Mesendoderm (in vitro differentiated cells): ENCODE data around the gene CCRL2.
A peak's percentile ranks its signal among the peaks of the same experiment; 100 is the strongest.
"Not testable (repeated sequence)": the region's sequence is repeated elsewhere in the genome, so short reads cannot be mapped to it uniquely, and the experiment has no call there.

Experiments
- DNase-seq: peaks from one replicate; pipeline ENCODE4 v3.0.0; 2013
- H2AK5ac ChIP-seq: 2 replicates; pipeline ENCODE4 v1.6.1; 2013; ENCODE audit warnings: low read length, inconsistent platforms
- H2BK120ac ChIP-seq: 2 replicates; pipeline ENCODE4 v1.6.1; 2013; ENCODE audit warnings: low read depth, mild to moderate bottlenecking, low read length, moderate library complexity, mixed read lengths
- H2BK15ac ChIP-seq: replicated peaks from 2 replicates; pipeline ENCODE4 v1.6.1; 2013; ENCODE audit warnings: low read depth, mild to moderate bottlenecking, moderate library complexity
- H2BK5ac ChIP-seq: 2 replicates; pipeline ENCODE4 v1.6.1; 2013; ENCODE audit warnings: low read length, inconsistent platforms
- H3K18ac ChIP-seq: 2 replicates; pipeline ENCODE4 v1.6.1; 2013; ENCODE audit warnings: mild to moderate bottlenecking, low read length, mixed read lengths
- H3K23ac ChIP-seq: one replicate; pipeline ENCODE4 v1.6.1; 2013; ENCODE audit warnings: low read length
- H3K27ac ChIP-seq: 2 replicates; pipeline ENCODE4 v1.5.1; 2013; ENCODE audit warnings: low read depth, mild to moderate bottlenecking, inconsistent platforms, low read length, moderate library complexity
- H3K27me3 ChIP-seq: 2 replicates; pipeline ENCODE4 v1.6.1; 2013; ENCODE audit warnings: low read length, control low read depth, mild to moderate bottlenecking, inconsistent platforms; ENCODE audit not compliant: insufficient read depth, poor library complexity
- H3K36me3 ChIP-seq: 2 replicates; pipeline ENCODE4 v1.6.1; 2013; ENCODE audit warnings: low read length, inconsistent platforms; ENCODE audit not compliant: control insufficient read depth, insufficient read depth
- H3K4ac ChIP-seq: one replicate; pipeline ENCODE4 v1.6.1; 2013; ENCODE audit warnings: low read depth, mild to moderate bottlenecking, low read length, moderate library complexity
- H3K4me1 ChIP-seq: 2 replicates; pipeline ENCODE4 v1.6.1; 2013; ENCODE audit warnings: low read depth, low read length, inconsistent platforms; ENCODE audit not compliant: control insufficient read depth
- H3K4me2 ChIP-seq: 2 replicates; pipeline ENCODE4 v1.6.1; 2013; ENCODE audit warnings: low read length
- H3K4me3 ChIP-seq: 2 replicates; pipeline ENCODE4 v1.5.1; 2013; ENCODE audit warnings: mild to moderate bottlenecking, low read length
- H3K56ac ChIP-seq: one replicate; pipeline ENCODE4 v1.6.1; 2013; ENCODE audit warnings: low read length
- H3K79me1 ChIP-seq: 2 replicates; pipeline ENCODE4 v1.6.1; 2013; ENCODE audit warnings: low read length, inconsistent platforms
- H3K79me2 ChIP-seq: 2 replicates; pipeline ENCODE4 v1.6.1; 2013; ENCODE audit warnings: mild to moderate bottlenecking, low read length; ENCODE audit not compliant: control insufficient read depth, insufficient read depth
- H3K9ac ChIP-seq: 2 replicates; pipeline ENCODE4 v1.6.1; 2013; ENCODE audit warnings: low read length, inconsistent platforms
- H4K5ac ChIP-seq: one replicate; pipeline ENCODE4 v1.6.1; 2013; ENCODE audit warnings: low read length
- H4K8ac ChIP-seq: one replicate; pipeline ENCODE4 v1.6.1; 2013; ENCODE audit warnings: low read depth, mild to moderate bottlenecking, control low read depth, low read length, moderate library complexity
- WGBS: extraction: QIAGEN DNeasy Blood & Tissue Kit; methylation state at CpG from one replicate; pipeline ENCODE4 v1.1.7; 2013; ENCODE audit warnings: low lambda C conversion rate, missing lambda C conversion rate; ENCODE audit not compliant: insufficient coverage; ENCODE audit errors: extremely low coverage; 5-methylcytosine and 5-hydroxymethylcytosine counted together

CCRL2 gene

DNA sequence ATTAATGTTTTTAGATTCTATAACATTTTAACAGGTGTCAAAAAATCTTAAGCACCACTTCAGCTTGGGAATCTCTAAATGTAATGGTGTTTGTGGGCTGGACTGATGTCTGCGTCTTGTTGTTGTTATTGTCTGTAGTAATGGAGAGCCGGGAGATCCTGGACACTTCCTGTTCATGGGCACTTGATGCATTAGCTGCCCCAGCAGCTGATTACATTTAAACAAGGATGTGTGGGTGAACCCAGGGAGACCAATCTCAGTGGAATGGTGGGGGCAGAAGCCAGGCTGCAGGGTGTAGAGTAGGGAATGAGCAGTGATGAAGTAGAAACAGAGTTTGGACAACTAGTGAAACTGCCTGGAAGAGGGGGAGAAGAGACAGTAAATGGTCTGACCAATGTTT, 8.0 kb upstream of the CCRL2 start:
- H3K4me3 ChIP-seq = no peak overlapping the region
- no peaks in the 10 kb centered on the region for H3K27me3 ChIP-seq

DNA sequence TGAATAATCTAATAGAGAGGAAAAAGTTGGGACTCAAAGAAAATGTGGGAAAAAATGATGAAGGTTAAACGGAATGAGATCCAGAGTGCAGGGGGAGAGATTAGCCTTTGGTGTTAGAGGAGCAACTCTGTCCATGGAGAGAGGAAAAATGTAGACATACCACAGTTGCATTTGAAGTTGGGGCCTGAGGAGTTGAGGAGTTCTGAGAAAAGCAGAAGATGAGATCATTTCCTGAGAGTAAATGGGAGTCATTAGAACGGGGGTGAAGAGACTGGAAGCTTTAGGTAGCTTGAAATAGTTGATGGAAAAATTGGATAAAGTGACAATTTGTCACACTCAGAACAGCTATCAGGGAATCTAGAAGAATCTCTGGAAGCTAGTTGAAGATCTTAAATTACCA, 7.5 kb upstream of the CCRL2 start:
- no peak overlapping the region for H2AK5ac ChIP-seq
- no peaks in the 10 kb centered on the region for H3K36me3 ChIP-seq
- no peak overlapping the region for H3K4me2 ChIP-seq
- WGBS = 100% methylated on average over 1 of the region's 2 CpGs
- H3K79me1 ChIP-seq = no peaks in the 10 kb centered on the region
- no peak overlapping the region for H3K9ac ChIP-seq
- H3K23ac ChIP-seq = no peak overlapping the region
- no peak overlapping the region for H2BK15ac ChIP-seq
- DNase-seq = no peak
- H4K5ac ChIP-seq = no peak overlapping the region
- no peak overlapping the region for H3K4ac ChIP-seq
- no peak overlapping the region for H4K8ac ChIP-seq
- H3K79me2 ChIP-seq = no peaks in the 10 kb centered on the region
- no peak overlapping the region for H2BK120ac ChIP-seq
- H3K4me1 ChIP-seq = peaks cover 7% of the 10 kb centered on the region
- H2BK5ac ChIP-seq = no peak overlapping the region
- H3K56ac ChIP-seq = no peak overlapping the region
- H3K27ac ChIP-seq = no peak overlapping the region
- no peaks in the 10 kb centered on the region for H3K27me3 ChIP-seq
- no peak overlapping the region for H3K18ac ChIP-seq
- no peak overlapping the region for H3K4me3 ChIP-seq

More for the DNA sequence above, 8.0 kb upstream of the CCRL2 start:
- no peak overlapping the region for H3K4me2 ChIP-seq
- H3K23ac ChIP-seq = no peak overlapping the region
- no peak overlapping the region for H3K27ac ChIP-seq
- no peak overlapping the region for H2AK5ac ChIP-seq
- H4K8ac ChIP-seq = no peak overlapping the region
- H3K4ac ChIP-seq = no peak overlapping the region
- H4K5ac ChIP-seq = no peak overlapping the region
- no peaks in the 10 kb centered on the region for H3K79me2 ChIP-seq
- no peak overlapping the region for H2BK15ac ChIP-seq
- no peak for DNase-seq
- WGBS = no CpG with 5 or more reads among the region's 2 CpGs
- no peak overlapping the region for H2BK5ac ChIP-seq
- no peak overlapping the region for H3K9ac ChIP-seq
- H3K36me3 ChIP-seq = no peaks in the 10 kb centered on the region
- H2BK120ac ChIP-seq = no peak overlapping the region
- peaks cover 7% of the 10 kb centered on the region for H3K4me1 ChIP-seq
- H3K79me1 ChIP-seq = no peaks in the 10 kb centered on the region
- H3K18ac ChIP-seq = no peak overlapping the region
- no peak overlapping the region for H3K56ac ChIP-seq

DNA sequence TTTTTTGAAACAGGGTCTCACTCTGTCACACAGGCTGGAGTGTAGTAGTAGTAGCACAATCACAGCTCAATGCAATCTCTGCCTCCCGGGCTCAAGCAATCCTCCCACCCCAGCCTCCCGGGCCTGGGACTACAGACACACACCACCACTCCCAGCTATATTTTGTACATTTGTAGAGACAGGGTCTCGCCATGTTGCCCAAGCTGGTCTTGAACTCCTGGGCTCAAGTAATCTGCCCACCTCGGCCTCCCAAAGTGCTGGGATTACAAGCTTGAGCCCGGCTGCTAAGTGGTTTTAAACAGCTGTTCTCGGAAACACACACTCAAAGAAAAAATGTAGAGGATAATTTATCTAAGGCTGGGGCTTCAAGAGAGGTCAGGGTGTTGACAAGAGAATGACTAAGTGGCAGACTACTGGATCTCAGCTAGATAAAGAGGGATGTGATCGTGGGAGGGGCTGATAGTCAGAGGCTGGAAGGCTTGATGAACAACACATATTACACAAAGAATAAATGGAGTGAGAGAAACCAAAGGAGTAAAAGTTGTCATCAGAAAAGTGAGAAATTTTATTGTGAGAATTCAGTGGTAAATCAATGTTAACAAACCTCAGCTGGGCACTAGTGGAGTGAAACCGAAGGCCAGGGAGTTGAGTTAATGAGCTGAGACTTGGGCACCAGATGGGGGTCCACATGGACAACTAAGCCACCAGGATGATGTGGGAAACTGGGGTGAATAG, 6.9 kb upstream of the CCRL2 start:
- no CpG with 5 or more reads among the region's 8 CpGs for WGBS

GRCh38 chr3:46400846-46401245, 6.2 kb upstream of the CCRL2 start:
- Histone ChIP-seq H3K9ac (no peak overlapping the region), H3K23ac (no peak overlapping the region), H3K79me1 (no peaks in the 10 kb centered on the region), H4K5ac (no peak overlapping the region), H2BK15ac (no peak overlapping the region), H3K79me2 (no peaks in the 10 kb centered on the region), H3K27me3 (no peaks in the 10 kb centered on the region), H2BK120ac (no peak overlapping the region), H2BK5ac (no peak overlapping the region), H3K4me3 (no peak overlapping the region), H3K4me2 (no peak overlapping the region), H3K4ac (no peak overlapping the region), H3K18ac (peak overlapping the region; percentile 23), H3K27ac (no peak overlapping the region), H3K36me3 (no peaks in the 10 kb centered on the region), H2AK5ac (no peak overlapping the region), H3K56ac (no peak overlapping the region), H3K4me1 (peaks cover 7% of the 10 kb centered on the region), H4K8ac (no peak overlapping the region)
- WGBS = no CpG with 5 or more reads among the region's 5 CpGs
- DNase-seq = no peak

More for the DNA sequence above, 6.9 kb upstream of the CCRL2 start:
- Histone ChIP-seq H3K4me1 (peaks cover 7% of the 10 kb centered on the region), H3K4ac (no peak overlapping the region), H3K4me3 (no peak overlapping the region), H3K79me1 (no peaks in the 10 kb centered on the region), H3K23ac (no peak overlapping the region), H3K27me3 (no peaks in the 10 kb centered on the region), H3K56ac (no peak overlapping the region), H3K18ac (peak overlapping the region; percentile 23), H3K79me2 (no peaks in the 10 kb centered on the region), H3K27ac (peak overlapping the region; percentile 37), H2BK120ac (no peak overlapping the region), H4K8ac (no peak overlapping the region), H2BK5ac (no peak overlapping the region), H4K5ac (no peak overlapping the region), H2BK15ac (no peak overlapping the region), H3K36me3 (no peaks in the 10 kb centered on the region), H2AK5ac (no peak overlapping the region), H3K9ac (no peak overlapping the region), H3K4me2 (no peak overlapping the region)
- DNase-seq = peak; percentile 76

- Histone ChIP-seq H2BK5ac (no peak overlapping the region), H3K56ac (no peak overlapping the region), H3K27ac (no peak overlapping the region), H3K27me3 (no peaks in the 10 kb centered on the region), H3K4ac (no peak overlapping the region), H2BK15ac (no peak overlapping the region), H4K8ac (no peak overlapping the region), H2AK5ac (peak overlapping the region; percentile 85), H3K9ac (no peak overlapping the region), H3K79me1 (no peaks in the 10 kb centered on the region), H3K4me1 (peaks cover 7% of the 10 kb centered on the region), H3K4me2 (no peak overlapping the region), H3K4me3 (no peak overlapping the region), H3K18ac (no peak overlapping the region), H3K36me3 (no peaks in the 10 kb centered on the region), H3K23ac (no peak overlapping the region), H2BK120ac (no peak overlapping the region), H3K79me2 (no peaks in the 10 kb centered on the region), H4K5ac (no peak overlapping the region)
- WGBS = no CpG with 5 or more reads among the region's 2 CpGs
- DNase-seq = no peak
These were observed 5.5 kb upstream of the CCRL2 start for GRCh38 chr3:46401579-46401978.

GRCh38 chr3:46402902-46403301, 4.2 kb upstream of the CCRL2 start:
- H2BK15ac ChIP-seq, H3K4me2 ChIP-seq, H3K79me1 ChIP-seq, H4K5ac ChIP-seq, H3K4me3 ChIP-seq, H3K27me3 ChIP-seq, H3K79me2 ChIP-seq, H3K4me1 ChIP-seq, H2AK5ac ChIP-seq, H4K8ac ChIP-seq, H3K9ac ChIP-seq, H3K23ac ChIP-seq, H3K27ac ChIP-seq, H2BK5ac ChIP-seq, DNase-seq, H3K56ac ChIP-seq, H3K18ac ChIP-seq, H2BK120ac ChIP-seq, H3K4ac ChIP-seq, H3K36me3 ChIP-seq: not testable (repeated sequence)
- no CpG with 5 or more reads among the region's 4 CpGs for WGBS
